ENCODE measurements around the gene NRN1L.
A peak's percentile ranks its signal among the peaks of the same experiment; 100 is the strongest.
"Not testable (repeated sequence)": the region's sequence is repeated elsewhere in the genome, so short reads cannot be mapped to it uniquely, and the experiment has no call there.

Gene NRN1L

GRCh38 chr16:67884684-67885083 lies at the start of gene NRN1L:
NRN1L (plus strand) TSS chr16:67884885; CDS start chr16:67884904, 19 bp downstream.
- peak; percentile 61 for DNase-seq (ENCODE audit: low spot score)

- not testable (repeated sequence) for DNase-seq (ENCODE audit: low spot score)
Measured at GRCh38 chr16:67837190-67837589, 47.5 kb upstream of the NRN1L start.

GRCh38 chr16:67837811-67838210 lies 46.9 kb upstream of the NRN1L start:
- no peak for DNase-seq (ENCODE audit: low spot score)

GRCh38 chr16:67841198-67841815 lies 43.4 kb upstream of the NRN1L start:
- DNase-seq (ENCODE audit: low spot score), result no peak

- peak; percentile 99 for DNase-seq (ENCODE audit: low spot score)
Measured at GRCh38 chr16:67841816-67842508, 42.7 kb upstream of the NRN1L start, which contains the start of gene THAP11. THAP11 (plus strand) TSS chr16:67842320; CDS start chr16:67842555, 235 bp downstream.

- peak; percentile 79 for DNase-seq (ENCODE audit: low spot score)
Measured at GRCh38 chr16:67842509-67843342, 42.0 kb upstream of the NRN1L start.

GRCh38 chr16:67843343-67843765 lies 41.3 kb upstream of the NRN1L start:
- DNase-seq (ENCODE audit: low spot score), result peak; percentile 29

GRCh38 chr16:67844497-67844896 lies 40.2 kb upstream of the NRN1L start:
- DNase-seq (ENCODE audit: low spot score), result no peak

GRCh38 chr16:67845291-67846062 lies 39.2 kb upstream of the NRN1L start:
- no peak for DNase-seq (ENCODE audit: low spot score)

GRCh38 chr16:67846063-67846319 lies 38.7 kb upstream of the NRN1L start:
- DNase-seq (ENCODE audit: low spot score), result no peak

- peak; percentile 96 for DNase-seq (ENCODE audit: low spot score)
Measured at GRCh38 chr16:67846320-67847063, 38.2 kb upstream of the NRN1L start, which contains the start of gene NUTF2. NUTF2 (plus strand) TSS chr16:67846933; CDS start chr16:67865131, 18,198 bp downstream.

- peak; percentile 79 for DNase-seq (ENCODE audit: low spot score)
Measured at GRCh38 chr16:67847064-67847861, 37.4 kb upstream of the NRN1L start, which contains the start of gene CENPT. CENPT (minus strand) TSS chr16:67847693; CDS start chr16:67833859, 13,834 bp downstream.

GRCh38 chr16:67848118-67848517 lies 36.6 kb upstream of the NRN1L start:
- DNase-seq (ENCODE audit: low spot score), result no peak

GRCh38 chr16:67853670-67854069 lies 31.0 kb upstream of the NRN1L start:
- no peak for DNase-seq (ENCODE audit: low spot score)

- DNase-seq (ENCODE audit: low spot score), result no peak
Measured at GRCh38 chr16:67855789-67856188, 28.9 kb upstream of the NRN1L start.

- no peak for DNase-seq (ENCODE audit: low spot score)
Measured at GRCh38 chr16:67856927-67857546, 27.6 kb upstream of the NRN1L start.

- peak; percentile 78 for DNase-seq (ENCODE audit: low spot score)
Measured at GRCh38 chr16:67857547-67858233, 27.0 kb upstream of the NRN1L start.

- DNase-seq (ENCODE audit: low spot score), result no peak
Measured at GRCh38 chr16:67858500-67858899, 26.2 kb upstream of the NRN1L start.

All from HuH-7.5 (cell line).